ENCODE results near the gene CMTM1.

The CMTM1 gene

DNA sequence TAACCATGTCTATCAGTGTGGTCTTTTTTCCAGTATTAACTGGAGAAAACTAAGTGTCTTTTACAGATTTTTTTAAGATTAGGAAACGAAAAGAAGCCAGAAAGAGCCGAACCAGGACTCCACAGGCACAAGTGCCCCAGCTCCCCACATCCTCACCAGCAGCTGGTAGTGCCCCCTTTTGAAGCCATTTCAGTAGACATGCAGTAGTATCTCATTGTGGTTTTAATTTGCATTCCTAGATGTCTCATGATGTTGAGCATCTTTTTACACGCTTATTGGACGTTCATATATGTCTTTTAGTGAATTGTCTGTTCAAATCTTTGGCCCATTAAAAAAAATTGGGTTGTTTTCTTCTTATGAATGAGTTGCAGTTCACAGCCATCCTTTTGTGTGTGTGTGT lies 33.5 kb downstream of the CMTM1 start:
- TF ChIP-seq, protein P1, sequence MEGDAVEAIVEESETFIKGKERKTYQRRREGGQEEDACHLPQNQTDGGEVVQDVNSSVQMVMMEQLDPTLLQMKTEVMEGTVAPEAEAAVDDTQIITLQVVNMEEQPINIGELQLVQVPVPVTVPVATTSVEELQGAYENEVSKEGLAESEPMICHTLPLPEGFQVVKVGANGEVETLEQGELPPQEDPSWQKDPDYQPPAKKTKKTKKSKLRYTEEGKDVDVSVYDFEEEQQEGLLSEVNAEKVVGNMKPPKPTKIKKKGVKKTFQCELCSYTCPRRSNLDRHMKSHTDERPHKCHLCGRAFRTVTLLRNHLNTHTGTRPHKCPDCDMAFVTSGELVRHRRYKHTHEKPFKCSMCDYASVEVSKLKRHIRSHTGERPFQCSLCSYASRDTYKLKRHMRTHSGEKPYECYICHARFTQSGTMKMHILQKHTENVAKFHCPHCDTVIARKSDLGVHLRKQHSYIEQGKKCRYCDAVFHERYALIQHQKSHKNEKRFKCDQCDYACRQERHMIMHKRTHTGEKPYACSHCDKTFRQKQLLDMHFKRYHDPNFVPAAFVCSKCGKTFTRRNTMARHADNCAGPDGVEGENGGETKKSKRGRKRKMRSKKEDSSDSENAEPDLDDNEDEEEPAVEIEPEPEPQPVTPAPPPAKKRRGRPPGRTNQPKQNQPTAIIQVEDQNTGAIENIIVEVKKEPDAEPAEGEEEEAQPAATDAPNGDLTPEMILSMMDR (conservative IDR thresholded peaks at IDR 0.05; ENCODE audit: control insufficient read depth, insufficient read depth, low read depth, low read length), result no peak
- no peak overlapping the region for H3K4me3 ChIP-seq (ENCODE audit: control insufficient read depth, low read depth, low read length)
- DNase-seq (ENCODE audit: low read depth), result no peak

DNA sequence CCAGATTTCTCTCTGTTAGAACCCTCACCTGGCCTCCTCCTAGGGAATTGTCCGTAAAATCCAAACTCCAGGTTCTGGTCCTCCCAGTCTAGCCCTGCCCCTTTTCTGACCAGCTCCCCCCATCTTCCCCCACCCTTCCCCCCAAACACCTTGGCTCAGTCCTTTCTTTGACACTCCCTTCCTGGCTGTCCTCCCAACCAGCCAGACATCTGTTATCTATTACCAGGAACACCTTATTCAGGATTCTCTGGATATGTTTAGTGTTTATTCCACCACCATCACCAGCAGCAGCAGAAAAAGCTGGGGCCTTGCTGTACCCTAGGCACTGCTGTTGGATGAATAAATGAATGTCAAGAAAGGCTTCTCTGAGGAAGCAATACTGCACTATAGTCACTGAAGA lies 34.2 kb downstream of the CMTM1 start:
- TF ChIP-seq, protein P1 (conservative IDR thresholded peaks at IDR 0.05; ENCODE audit: control insufficient read depth, insufficient read depth, low read depth, low read length), result no peak
- no peak overlapping the region for H3K4me3 ChIP-seq (ENCODE audit: control insufficient read depth, low read depth, low read length)
- peak; percentile 49 for DNase-seq (ENCODE audit: low read depth)

DNA sequence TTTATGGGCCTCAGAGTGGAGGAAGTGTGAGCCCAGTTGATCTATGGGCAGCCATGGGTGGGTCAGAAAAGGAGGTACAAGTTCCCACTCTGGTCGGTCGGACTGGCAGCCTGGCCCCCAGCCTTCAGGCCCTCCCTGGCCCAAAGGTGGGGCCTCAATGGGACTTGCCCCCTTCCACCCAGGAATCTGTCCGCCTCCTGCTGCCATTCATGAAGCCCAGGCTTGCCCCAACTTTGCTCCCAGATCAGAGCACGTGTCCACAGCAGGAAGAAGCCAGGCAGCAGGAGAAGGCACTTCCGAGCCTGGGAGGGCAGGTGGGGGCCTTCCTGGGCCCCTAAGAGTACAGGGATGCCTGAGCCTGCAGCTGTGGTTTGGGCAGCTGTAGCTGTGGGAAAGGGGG lies 35.2 kb downstream of the CMTM1 start:
- no peak for DNase-seq (ENCODE audit: low read depth)
- TF ChIP-seq, protein P1 (conservative IDR thresholded peaks at IDR 0.05; ENCODE audit: control insufficient read depth, insufficient read depth, low read depth, low read length), result no peak
- H3K4me3 ChIP-seq (ENCODE audit: control insufficient read depth, low read depth, low read length), result no peak overlapping the region

DNA sequence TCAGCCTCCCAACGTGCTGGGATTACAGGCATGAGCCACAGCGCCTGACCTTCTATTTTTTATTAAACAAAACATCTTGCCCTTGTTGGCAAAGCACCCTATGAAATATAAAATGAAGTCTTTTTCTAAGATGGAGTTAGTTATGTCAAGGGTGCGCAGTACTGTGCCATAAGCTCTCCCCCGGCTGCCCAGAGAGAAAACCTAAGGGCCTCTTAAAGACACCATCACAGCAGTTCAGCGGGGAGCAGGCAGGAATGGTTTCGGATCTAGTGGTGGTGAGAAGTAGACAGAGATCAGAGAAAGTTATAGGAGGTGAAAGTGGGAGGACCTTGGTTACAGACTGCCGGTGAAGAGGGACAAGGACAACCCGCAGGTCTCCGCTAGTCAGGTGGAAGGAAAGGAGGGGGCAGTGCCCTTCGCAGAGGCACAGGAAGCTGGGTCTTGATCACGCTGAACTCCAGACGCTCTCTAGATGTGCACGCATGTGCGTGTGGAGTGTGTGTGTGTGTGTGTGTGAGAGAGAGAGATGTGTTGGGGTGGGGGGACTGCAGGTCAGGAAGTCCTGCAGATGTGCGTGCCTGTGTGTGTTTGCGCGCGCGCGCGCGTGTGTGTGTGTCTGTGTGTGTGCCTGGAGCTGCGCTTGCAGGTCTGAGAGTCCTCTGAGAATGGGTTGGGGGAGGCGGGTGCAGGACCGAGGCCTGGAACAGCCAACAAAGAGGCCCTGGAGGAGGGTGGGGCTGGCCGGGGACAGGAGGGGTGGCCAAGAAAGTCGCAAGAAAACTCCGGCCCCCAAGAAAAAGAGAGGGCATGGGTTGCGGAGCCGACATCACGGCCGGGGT lies 37.5 kb downstream of the CMTM1 start:
- H3K4me3 ChIP-seq (ENCODE audit: control insufficient read depth, low read depth, low read length), result peak overlapping the region; percentile 56
- peak; percentile 51 for DNase-seq (ENCODE audit: low read depth)
- TF ChIP-seq, protein P1 (conservative IDR thresholded peaks at IDR 0.05; ENCODE audit: control insufficient read depth, insufficient read depth, low read depth, low read length), result no peak

DNA sequence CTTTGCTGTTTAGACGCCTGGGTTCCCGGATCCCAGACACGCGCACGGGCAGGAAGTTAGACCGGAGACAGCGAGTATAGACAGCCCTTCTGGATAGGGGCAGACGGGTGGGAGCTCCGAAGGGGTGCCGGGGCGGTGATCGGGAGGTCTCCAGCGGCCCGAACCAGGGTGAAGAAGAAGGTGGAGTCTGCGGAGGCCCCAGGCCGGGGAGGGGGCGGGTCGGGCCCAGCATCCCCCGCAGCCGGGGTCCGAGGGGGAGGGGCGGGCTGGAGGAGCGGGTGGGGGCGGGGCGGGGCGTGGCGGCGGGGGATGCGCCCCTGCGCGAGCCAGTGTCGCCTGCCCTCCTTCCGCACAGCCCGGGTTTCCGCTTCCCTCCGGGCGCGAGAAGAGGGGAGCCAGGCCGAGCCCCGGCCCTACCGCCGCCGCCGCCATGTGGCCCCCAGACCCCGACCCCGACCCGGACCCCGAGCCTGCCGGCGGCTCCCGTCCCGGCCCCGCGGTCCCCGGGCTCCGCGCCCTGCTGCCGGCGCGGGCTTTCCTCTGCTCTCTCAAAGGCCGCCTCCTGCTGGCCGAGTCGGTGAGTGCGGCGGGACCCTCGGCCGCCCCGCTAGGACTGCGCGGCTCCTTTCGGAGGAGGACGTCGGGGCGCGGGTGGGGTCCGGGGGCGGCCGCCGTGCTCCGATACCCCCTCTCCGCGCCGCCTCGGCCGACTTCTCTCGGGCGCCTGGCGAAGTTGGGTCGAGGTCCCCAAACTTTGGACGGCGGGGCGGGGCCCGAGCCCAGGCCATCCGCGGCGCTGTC lies 38.3 kb downstream of the CMTM1 start, which contains the start of gene CMTM3:
Gene CMTM3 (plus strand): TSS at position 329 of the 801 bp plus-strand sequence. CDS start 102 bp downstream, at position 431.
- DNase-seq (ENCODE audit: low read depth), result peak; percentile 49
- TF ChIP-seq, protein P1 (conservative IDR thresholded peaks at IDR 0.05; ENCODE audit: control insufficient read depth, insufficient read depth, low read depth, low read length), result peak; percentile 40

DNA sequence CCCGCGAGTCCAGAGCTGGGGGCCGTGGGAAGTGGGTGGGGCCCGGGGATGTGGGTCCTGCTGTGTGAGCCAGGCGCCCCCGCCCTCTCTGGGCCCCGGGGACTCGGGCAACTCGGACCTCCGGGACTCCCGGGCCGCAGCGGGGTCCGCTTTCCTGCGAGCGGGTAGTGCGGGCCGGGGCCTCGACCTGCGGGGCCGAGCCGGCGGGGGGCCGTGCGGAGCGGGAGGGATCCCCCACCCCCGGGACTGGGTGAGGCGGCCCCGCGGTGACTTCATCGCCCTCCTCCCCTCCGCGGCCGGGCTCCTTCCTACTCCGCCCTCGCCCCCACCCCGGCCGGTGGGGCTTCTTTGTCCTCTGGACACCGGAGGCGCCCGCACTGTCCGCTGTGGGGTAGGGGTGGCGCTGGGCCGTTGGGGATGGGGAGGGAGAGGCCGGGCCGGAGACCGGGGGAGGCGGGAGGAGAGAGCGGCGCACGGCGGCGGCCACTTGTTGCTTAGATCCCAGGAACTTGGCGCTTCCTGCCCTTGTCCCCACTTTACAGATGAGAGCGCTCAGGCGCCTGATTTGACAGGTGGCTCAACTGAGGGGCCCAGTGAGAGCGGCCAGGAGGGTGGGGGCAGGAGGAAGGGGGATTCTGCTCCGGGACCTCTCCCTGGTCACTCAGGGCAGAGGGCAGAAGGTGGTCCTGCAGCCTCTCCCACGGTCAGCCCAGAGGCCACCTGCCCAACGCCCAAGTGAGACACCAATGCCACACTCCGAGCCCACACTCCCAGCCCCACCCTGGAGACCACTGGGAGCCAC lies 39.1 kb downstream of the CMTM1 start:
- TF ChIP-seq, protein P1 (conservative IDR thresholded peaks at IDR 0.05; ENCODE audit: control insufficient read depth, insufficient read depth, low read depth, low read length), result no peak
- H3K4me3 ChIP-seq (ENCODE audit: control insufficient read depth, low read depth, low read length), result peak overlapping the region; percentile 56
- peak; percentile 40 for DNase-seq (ENCODE audit: low read depth)

More for the DNA sequence above, 38.3 kb downstream of the CMTM1 start, which contains the start of gene CMTM3:
- peak within 1 kb of the TSS; percentile 56 for H3K4me3 ChIP-seq (ENCODE audit: control insufficient read depth, low read depth, low read length)
